ENCODE data around the gene HDDC2. TPM values are rescaled to one million over a fixed set of nuclear protein-coding genes. Genes with fewer than 3 reads are reported as not detected.

HDDC2 gene
- total RNA-seq, result 100 to 1,000 TPM; 117 to 127 TPM

- Mint-ChIP-seq H3K36me3 (ENCODE audit: low read depth) (peaks cover 36% of the 10 kb centered on the region), H3K27me3 (ENCODE audit: low read depth) (no peaks in the 10 kb centered on the region), H3K4me1 (ENCODE audit: low read depth) (peaks cover 48% of the 10 kb centered on the region), H3K9me3 (no peaks in the 10 kb centered on the region), H3K27ac (peak within 1 kb of the TSS; percentile 93), H3K4me3 (peak within 1 kb of the TSS; percentile 88)
- peak; percentile 38 for DNase-seq
- intact Hi-C loops (cut with micrococcal nuclease), result loop anchor here (1.0 to 10.0 kb wide), 5 partner anchors 109 to 1963 kb away; partner anchors contain the start of genes HEY2, RNF146, TPD52L1 and TRMT11
- CTCF ChIA-PET, result interaction anchor here (0.7 to 1.7 kb wide), 5 partner anchors 9 to 1799 kb away, joined by 3 to 11 read pairs (median 4); no protein-coding TSS in a partner anchor
These were observed at the start of gene HDDC2 for GRCh38 chr6:125301435-125302391. TSS of gene HDDC2 (minus strand) at chr6:125301967. CDS start at chr6:125301932, 35 bp downstream.

GRCh38 chr6:125346926-125347563 is 45.3 kb upstream of the HDDC2 start:
- Mint-ChIP-seq H3K4me3 (no peak overlapping the region), H3K27me3 (ENCODE audit: low read depth) (peaks cover 4% of the 10 kb centered on the region), H3K36me3 (ENCODE audit: low read depth) (no peaks in the 10 kb centered on the region), H3K9me3 (no peaks in the 10 kb centered on the region), H3K27ac (no peak overlapping the region), H3K4me1 (ENCODE audit: low read depth) (peaks cover 1% of the 10 kb centered on the region)
- CTCF ChIA-PET, result interaction anchor here (0.7 to 0.9 kb wide), 2 partner anchors 30 to 127 kb away, joined by 3 read pairs; no protein-coding TSS in a partner anchor
- no peak for DNase-seq
- intact Hi-C loops (cut with micrococcal nuclease), result no loop called here

GRCh38 chr6:125346201-125346925 is 44.6 kb upstream of the HDDC2 start:
- H3K27me3 Mint-ChIP-seq (ENCODE audit: low read depth), result peaks cover 4% of the 10 kb centered on the region
- H3K9me3 Mint-ChIP-seq, result no peaks in the 10 kb centered on the region
- DNase-seq, result peak; percentile 10
- no peak overlapping the region for H3K27ac Mint-ChIP-seq
- peak overlapping the region; percentile 16 for H3K4me3 Mint-ChIP-seq
- H3K36me3 Mint-ChIP-seq (ENCODE audit: low read depth), result no peaks in the 10 kb centered on the region
- intact Hi-C loops (cut with micrococcal nuclease), result no loop called here
- H3K4me1 Mint-ChIP-seq (ENCODE audit: low read depth), result peaks cover 1% of the 10 kb centered on the region
- CTCF ChIA-PET, result no interaction called here

GRCh38 chr6:125341460-125341859 is 39.7 kb upstream of the HDDC2 start:
- intact Hi-C loops (cut with micrococcal nuclease), result no loop called here
- DNase-seq, result no peak
- CTCF ChIA-PET, result no interaction called here
- Mint-ChIP-seq H3K9me3 (no peaks in the 10 kb centered on the region), H3K27ac (no peak overlapping the region), H3K4me3 (no peak overlapping the region), H3K27me3 (ENCODE audit: low read depth) (peaks cover 5% of the 10 kb centered on the region), H3K4me1 (ENCODE audit: low read depth) (peaks cover 1% of the 10 kb centered on the region), H3K36me3 (ENCODE audit: low read depth) (no peaks in the 10 kb centered on the region)

GRCh38 chr6:125340991-125341390 is 39.2 kb upstream of the HDDC2 start:
- Mint-ChIP-seq H3K4me3 (no peak overlapping the region), H3K9me3 (no peaks in the 10 kb centered on the region)

GRCh38 chr6:125340175-125340835 is 38.5 kb upstream of the HDDC2 start:
- no peak overlapping the region for H3K4me3 Mint-ChIP-seq
- CTCF ChIA-PET, result interaction anchor here (0.7 kb wide), 1 partner anchor 147 kb away, joined by 3 read pairs; no protein-coding TSS in a partner anchor
- H3K27me3 Mint-ChIP-seq (ENCODE audit: low read depth), result peaks cover 10% of the 10 kb centered on the region
- H3K9me3 Mint-ChIP-seq, result no peaks in the 10 kb centered on the region
- intact Hi-C loops (cut with micrococcal nuclease), result no loop called here
- DNase-seq, result no peak
- no peak overlapping the region for H3K27ac Mint-ChIP-seq
- H3K36me3 Mint-ChIP-seq (ENCODE audit: low read depth), result no peaks in the 10 kb centered on the region
- no peaks in the 10 kb centered on the region for H3K4me1 Mint-ChIP-seq (ENCODE audit: low read depth)

More at GRCh38 chr6:125340991-125341390, 39.2 kb upstream of the HDDC2 start:
- CTCF ChIA-PET, result no interaction called here
- H3K4me1 Mint-ChIP-seq (ENCODE audit: low read depth), result no peaks in the 10 kb centered on the region
- intact Hi-C loops (cut with micrococcal nuclease), result no loop called here
- H3K27me3 Mint-ChIP-seq (ENCODE audit: low read depth), result peaks cover 3% of the 10 kb centered on the region
- no peak overlapping the region for H3K27ac Mint-ChIP-seq
- DNase-seq, result no peak
- H3K36me3 Mint-ChIP-seq (ENCODE audit: low read depth), result no peaks in the 10 kb centered on the region

GRCh38 chr6:125339653-125340052 is 37.9 kb upstream of the HDDC2 start:
- Mint-ChIP-seq H3K27ac (no peak overlapping the region), H3K4me3 (no peak overlapping the region), H3K9me3 (no peaks in the 10 kb centered on the region), H3K27me3 (ENCODE audit: low read depth) (peaks cover 10% of the 10 kb centered on the region), H3K4me1 (ENCODE audit: low read depth) (no peaks in the 10 kb centered on the region), H3K36me3 (ENCODE audit: low read depth) (no peaks in the 10 kb centered on the region)
- CTCF ChIA-PET, result interaction anchor here (0.7 kb wide), 1 partner anchor 146 kb away, joined by 3 read pairs; no protein-coding TSS in a partner anchor
- no peak for DNase-seq
- intact Hi-C loops (cut with micrococcal nuclease), result no loop called here

- peaks cover 10% of the 10 kb centered on the region for H3K27me3 Mint-ChIP-seq (ENCODE audit: low read depth)
- H3K4me1 Mint-ChIP-seq (ENCODE audit: low read depth), result no peaks in the 10 kb centered on the region
- no peak overlapping the region for H3K4me3 Mint-ChIP-seq
- H3K27ac Mint-ChIP-seq, result no peak overlapping the region
- no peaks in the 10 kb centered on the region for H3K36me3 Mint-ChIP-seq (ENCODE audit: low read depth)
- CTCF ChIA-PET, result interaction anchor here (0.7 kb wide), 1 partner anchor 453 kb away, joined by 4 read pairs; no protein-coding TSS in a partner anchor
- no peaks in the 10 kb centered on the region for H3K9me3 Mint-ChIP-seq
- no peak for DNase-seq
- intact Hi-C loops (cut with micrococcal nuclease), result no loop called here
These were observed 36.6 kb upstream of the HDDC2 start for GRCh38 chr6:125338381-125338780.

GRCh38 chr6:125337706-125338105 is 35.9 kb upstream of the HDDC2 start:
- DNase-seq, result no peak
- CTCF ChIA-PET, result interaction anchor here (0.7 kb wide), 1 partner anchor 454 kb away, joined by 4 read pairs; no protein-coding TSS in a partner anchor
- Mint-ChIP-seq H3K27ac (no peak overlapping the region), H3K9me3 (no peaks in the 10 kb centered on the region), H3K27me3 (ENCODE audit: low read depth) (peaks cover 13% of the 10 kb centered on the region), H3K4me3 (no peak overlapping the region), H3K36me3 (ENCODE audit: low read depth) (no peaks in the 10 kb centered on the region), H3K4me1 (ENCODE audit: low read depth) (no peaks in the 10 kb centered on the region)
- intact Hi-C loops (cut with micrococcal nuclease), result no loop called here

- CTCF ChIA-PET, result interaction anchor here (0.8 kb wide), 1 partner anchor 421 kb away, joined by 4 read pairs; no protein-coding TSS in a partner anchor
- Mint-ChIP-seq H3K27ac (no peak overlapping the region), H3K27me3 (ENCODE audit: low read depth) (peaks cover 22% of the 10 kb centered on the region), H3K4me3 (no peak overlapping the region), H3K9me3 (no peaks in the 10 kb centered on the region), H3K36me3 (ENCODE audit: low read depth) (no peaks in the 10 kb centered on the region), H3K4me1 (ENCODE audit: low read depth) (no peaks in the 10 kb centered on the region)
- intact Hi-C loops (cut with micrococcal nuclease), result no loop called here
- no peak for DNase-seq
These were observed 30.9 kb upstream of the HDDC2 start for GRCh38 chr6:125332664-125333063.

GRCh38 chr6:125325586-125325985 is 23.8 kb upstream of the HDDC2 start:
- Mint-ChIP-seq H3K4me3 (no peak overlapping the region), H3K36me3 (ENCODE audit: low read depth) (no peaks in the 10 kb centered on the region), H3K4me1 (ENCODE audit: low read depth) (no peaks in the 10 kb centered on the region), H3K9me3 (no peaks in the 10 kb centered on the region), H3K27me3 (ENCODE audit: low read depth) (peaks cover 6% of the 10 kb centered on the region), H3K27ac (no peak overlapping the region)
- CTCF ChIA-PET, result interaction anchor here (1.1 kb wide), 1 partner anchor 428 kb away, joined by 3 read pairs; no protein-coding TSS in a partner anchor
- intact Hi-C loops (cut with micrococcal nuclease), result no loop called here
- no peak for DNase-seq
